DND-41 (cell line): Measurements from ENCODE around the gene RAD51B.

Source experiments
- EZH2 ChIP-seq: IDR thresholded peaks from 3 replicates; pipeline ENCODE4 v1.6.1; 2012; ENCODE audit warnings: borderline replicate concordance, low read depth, mild to moderate bottlenecking, moderate library complexity, low read length, inconsistent platforms; ENCODE audit not compliant: severe bottlenecking
- TF ChIP-seq, protein P1 (sequence below): IDR thresholded peaks from 2 replicates; pipeline ENCODE4 v1.5.1; 2012; ENCODE audit warnings: borderline replicate concordance, low read length, moderate library complexity, mild to moderate bottlenecking; ENCODE audit not compliant: poor library complexity, severe bottlenecking; ENCODE audit errors: extremely low read depth

DNA sequence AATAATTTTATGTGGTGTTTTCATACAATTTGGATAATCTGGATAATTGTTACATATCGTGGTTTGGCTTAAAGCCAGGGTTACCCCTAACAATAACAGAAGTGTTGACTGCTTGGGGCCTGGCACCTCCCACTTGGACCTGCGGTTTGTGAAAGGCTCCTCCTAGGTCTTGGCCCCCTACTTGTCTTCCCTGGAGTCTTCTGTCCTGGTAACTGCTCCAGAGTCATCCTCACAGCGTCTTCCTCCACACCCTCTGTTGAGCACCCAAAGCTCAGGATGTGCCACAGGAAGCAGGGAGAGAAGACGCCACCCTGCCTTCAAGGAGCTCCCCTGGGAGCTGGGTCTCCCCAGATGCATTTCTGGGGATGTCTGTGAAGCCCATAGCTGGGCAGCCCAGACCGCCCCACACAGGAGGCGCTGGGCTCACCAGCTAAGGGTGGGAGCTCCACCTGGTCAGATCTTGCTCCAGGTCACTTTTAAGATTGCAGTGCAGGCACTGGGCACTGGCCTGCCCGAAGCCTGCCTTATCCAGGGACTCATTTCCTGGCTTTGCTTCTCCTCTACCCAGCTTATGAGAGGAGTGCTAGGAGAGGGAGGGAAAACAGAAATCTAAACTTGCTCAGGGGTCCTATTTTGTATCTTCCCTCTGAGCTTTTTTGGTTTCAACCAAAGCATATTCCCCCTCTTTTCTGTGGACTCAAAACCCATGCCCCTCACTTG lies 875.1 kb downstream of the RAD51B start:
- TF ChIP-seq, protein P1, sequence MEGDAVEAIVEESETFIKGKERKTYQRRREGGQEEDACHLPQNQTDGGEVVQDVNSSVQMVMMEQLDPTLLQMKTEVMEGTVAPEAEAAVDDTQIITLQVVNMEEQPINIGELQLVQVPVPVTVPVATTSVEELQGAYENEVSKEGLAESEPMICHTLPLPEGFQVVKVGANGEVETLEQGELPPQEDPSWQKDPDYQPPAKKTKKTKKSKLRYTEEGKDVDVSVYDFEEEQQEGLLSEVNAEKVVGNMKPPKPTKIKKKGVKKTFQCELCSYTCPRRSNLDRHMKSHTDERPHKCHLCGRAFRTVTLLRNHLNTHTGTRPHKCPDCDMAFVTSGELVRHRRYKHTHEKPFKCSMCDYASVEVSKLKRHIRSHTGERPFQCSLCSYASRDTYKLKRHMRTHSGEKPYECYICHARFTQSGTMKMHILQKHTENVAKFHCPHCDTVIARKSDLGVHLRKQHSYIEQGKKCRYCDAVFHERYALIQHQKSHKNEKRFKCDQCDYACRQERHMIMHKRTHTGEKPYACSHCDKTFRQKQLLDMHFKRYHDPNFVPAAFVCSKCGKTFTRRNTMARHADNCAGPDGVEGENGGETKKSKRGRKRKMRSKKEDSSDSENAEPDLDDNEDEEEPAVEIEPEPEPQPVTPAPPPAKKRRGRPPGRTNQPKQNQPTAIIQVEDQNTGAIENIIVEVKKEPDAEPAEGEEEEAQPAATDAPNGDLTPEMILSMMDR = no peak
- no peak for TF ChIP-seq EZH2
